Nephron (organoid): Measurements from ENCODE around the gene IRF2.
"Not testable (repeated sequence)": the region's sequence is repeated elsewhere in the genome, so short reads cannot be mapped to it uniquely, and the experiment has no call there.

ENCODE experiments used
- H3K27ac Mint-ChIP-seq, 3 experiments: 2 replicates each; pipeline ENCODE4 v1.8.0; 2020; ENCODE audit warnings: mixed read lengths in 3 of 3, mild to moderate bottlenecking in 2 of 3, moderate library complexity in 1 of 3
- H3K27me3 Mint-ChIP-seq: 2 replicates; pipeline ENCODE4 v1.8.0; 2021; ENCODE audit warnings: low read depth, mild to moderate bottlenecking, moderate library complexity, mixed read lengths
- H3K36me3 Mint-ChIP-seq: 2 replicates; pipeline ENCODE4 v1.8.0; 2020; ENCODE audit warnings: low read depth, mixed read lengths
- H3K4me1 Mint-ChIP-seq: 2 replicates; pipeline ENCODE4 v1.8.0; 2020; ENCODE audit warnings: mixed read lengths
- H3K4me3 Mint-ChIP-seq, 3 experiments: 2 replicates each; pipeline ENCODE4 v1.8.0; 2020; ENCODE audit warnings: mild to moderate bottlenecking in 3 of 3, mixed read lengths in 3 of 3, moderate library complexity in 2 of 3
- H3K9me3 Mint-ChIP-seq: 2 replicates; pipeline ENCODE4 v1.8.0; 2020; ENCODE audit warnings: mixed read lengths
- CTCF ChIP-seq, 3 experiments: fragments of 200-600 bp; sonication (generic); IDR thresholded peaks; one replicate each; pipeline ENCODE4 v1.5.0; 2021; ENCODE audit warnings: antibody characterized with exemption in 3 of 3; ENCODE audit not compliant: unreplicated experiment in 3 of 3

Gene IRF2

GRCh38 chr4:184383497-184384055 is 90.8 kb downstream of the IRF2 start:
- no peaks in the 10 kb centered on the region for H3K9me3 Mint-ChIP-seq
- TF ChIP-seq CTCF (IDR thresholded peaks at IDR 0.05; ENCODE audit: unreplicated experiment in 3 of 3): no peak
- peaks cover 53% of the 10 kb centered on the region for H3K4me1 Mint-ChIP-seq
- peak overlapping the region in 1 of 3 experiments; percentile 10 for H3K4me3 Mint-ChIP-seq
- H3K27me3 Mint-ChIP-seq: peaks cover 3% of the 10 kb centered on the region
- peak overlapping the region; percentile 80 to 94 (median 84) for H3K27ac Mint-ChIP-seq
- H3K36me3 Mint-ChIP-seq: peaks cover 22% of the 10 kb centered on the region

- H3K4me3 Mint-ChIP-seq: peak overlapping the region in 1 of 3 experiments; percentile 1
- H3K27me3 Mint-ChIP-seq: peaks cover 3% of the 10 kb centered on the region
- peaks cover 53% of the 10 kb centered on the region for H3K4me1 Mint-ChIP-seq
- peak overlapping the region; percentile 3 to 51 (median 11) for H3K27ac Mint-ChIP-seq
- H3K9me3 Mint-ChIP-seq: peaks cover 4% of the 10 kb centered on the region
- H3K36me3 Mint-ChIP-seq: peaks cover 12% of the 10 kb centered on the region
- TF ChIP-seq CTCF (IDR thresholded peaks at IDR 0.05; ENCODE audit: unreplicated experiment in 3 of 3): no peak
Observed at GRCh38 chr4:184382189-184382846, 92.0 kb downstream of the IRF2 start.

GRCh38 chr4:184380707-184381106 is 93.6 kb downstream of the IRF2 start:
- TF ChIP-seq CTCF (IDR thresholded peaks at IDR 0.05; ENCODE audit: unreplicated experiment in 3 of 3): no peak
- H3K4me1 Mint-ChIP-seq: peaks cover 37% of the 10 kb centered on the region
- peaks cover 9% of the 10 kb centered on the region for H3K9me3 Mint-ChIP-seq
- H3K27ac Mint-ChIP-seq: no peak overlapping the region
- H3K27me3 Mint-ChIP-seq: peaks cover 3% of the 10 kb centered on the region
- H3K4me3 Mint-ChIP-seq: no peak overlapping the region
- H3K36me3 Mint-ChIP-seq: peaks cover 12% of the 10 kb centered on the region

GRCh38 chr4:184380214-184380613 is 94.1 kb downstream of the IRF2 start:
- not testable (repeated sequence) for H3K27ac Mint-ChIP-seq, H3K9me3 Mint-ChIP-seq, H3K4me3 Mint-ChIP-seq, H3K27me3 Mint-ChIP-seq
- H3K4me1 Mint-ChIP-seq: peaks cover 33% of the 10 kb centered on the region
- H3K36me3 Mint-ChIP-seq: peaks cover 12% of the 10 kb centered on the region

GRCh38 chr4:184376923-184377322 is 97.4 kb downstream of the IRF2 start:
- peaks cover 12% of the 10 kb centered on the region for H3K36me3 Mint-ChIP-seq
- peaks cover 4% of the 10 kb centered on the region for H3K4me1 Mint-ChIP-seq
- H3K9me3 Mint-ChIP-seq: peaks cover 9% of the 10 kb centered on the region
- TF ChIP-seq CTCF (IDR thresholded peaks at IDR 0.05; ENCODE audit: unreplicated experiment in 3 of 3): no peak
- H3K27ac Mint-ChIP-seq: no peak overlapping the region
- peaks cover 2% of the 10 kb centered on the region for H3K27me3 Mint-ChIP-seq
- H3K4me3 Mint-ChIP-seq: no peak overlapping the region

- no peak for TF ChIP-seq CTCF (IDR thresholded peaks at IDR 0.05; ENCODE audit: unreplicated experiment in 3 of 3)
- no peaks in the 10 kb centered on the region for H3K4me1 Mint-ChIP-seq
- no peak overlapping the region for H3K27ac Mint-ChIP-seq
- peaks cover 9% of the 10 kb centered on the region for H3K9me3 Mint-ChIP-seq
- H3K4me3 Mint-ChIP-seq: no peak overlapping the region
- H3K27me3 Mint-ChIP-seq: no peaks in the 10 kb centered on the region
- H3K36me3 Mint-ChIP-seq: peaks cover 12% of the 10 kb centered on the region
Observed at GRCh38 chr4:184376126-184376838, 98.1 kb downstream of the IRF2 start.

- H3K36me3 Mint-ChIP-seq: peaks cover 12% of the 10 kb centered on the region
- not testable (repeated sequence) for H3K4me1 Mint-ChIP-seq, H3K27me3 Mint-ChIP-seq, H3K9me3 Mint-ChIP-seq, H3K27ac Mint-ChIP-seq, H3K4me3 Mint-ChIP-seq
Observed at GRCh38 chr4:184375623-184376022, 98.7 kb downstream of the IRF2 start.
